ENCODE data around the gene LCE1B. TPM values are rescaled to one million over a fixed set of nuclear protein-coding genes. Genes with fewer than 3 reads are reported as not detected.
A peak's percentile ranks its signal among the peaks of the same experiment; 100 is the strongest.

Gene LCE1B
- polyA plus RNA-seq, 3 donors = not detected

DNA sequence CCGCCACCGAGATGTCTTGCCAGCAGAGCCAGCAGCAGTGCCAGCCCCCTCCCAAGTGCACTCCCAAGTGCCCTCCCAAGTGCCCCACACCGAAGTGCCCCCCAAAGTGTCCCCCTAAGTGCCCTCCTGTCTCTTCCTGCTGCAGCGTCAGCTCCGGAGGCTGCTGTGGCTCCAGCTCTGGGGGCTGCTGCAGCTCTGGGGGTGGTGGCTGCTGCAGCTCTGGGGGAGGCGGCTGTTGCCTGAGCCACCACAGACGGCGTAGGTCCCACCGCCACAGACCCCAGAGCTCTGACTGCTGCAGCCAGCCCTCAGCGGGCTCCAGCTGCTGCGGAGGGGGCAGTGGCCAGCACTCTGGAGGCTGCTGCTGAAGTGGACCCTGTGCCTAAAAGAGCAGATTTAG lies 35.4 kb upstream of the LCE1B start:
- Histone ChIP-seq H3K4me2 (replicated peaks; ENCODE audit: extremely low read depth, low read length, poor library complexity, severe bottlenecking) (no peak overlapping the region), H3K9ac (ENCODE audit: insufficient read depth, low read length, poor library complexity, severe bottlenecking) (no peak overlapping the region), H3K4me1 (ENCODE audit: control insufficient read depth in 1 of 2, insufficient read depth in 2 of 2, low read length in 2 of 2) (no peaks in the 10 kb centered on the region), H3K4me3 (replicated peaks in 1 of 3; ENCODE audit: low read depth in 2 of 3, low read length in 3 of 3) (no peak overlapping the region), H3K27ac (ENCODE audit: low read depth in 1 of 2, low read length in 2 of 2) (no peak overlapping the region), H3K36me3 (replicated peaks in 1 of 2; ENCODE audit: control insufficient read depth in 1 of 2, insufficient read depth in 2 of 2, low read length in 2 of 2) (no peaks in the 10 kb centered on the region), H3K9me3 (replicated peaks in 1 of 2; ENCODE audit: control insufficient read depth in 1 of 2, insufficient read depth in 1 of 2, low read length in 2 of 2) (no peaks in the 10 kb centered on the region), H3K79me2 (ENCODE audit: insufficient read depth, low read length) (no peaks in the 10 kb centered on the region), H3K27me3 (ENCODE audit: control insufficient read depth in 2 of 2, insufficient read depth in 2 of 2, low read length in 2 of 2) (peaks cover 0 to 2% of the 10 kb centered on the region in 2 donors), H4K20me1 (ENCODE audit: insufficient read depth, low read length) (no peaks in the 10 kb centered on the region), H2AFZ (ENCODE audit: insufficient read depth, low read depth, low read length, poor library complexity, severe bottlenecking) (no peak overlapping the region)
- intact Hi-C loops (cut with micrococcal nuclease) = no loop called here
- H3K27ac Mint-ChIP-seq = peak overlapping the region in 1 of 7 donors; percentile 73
- H3K4me3 Mint-ChIP-seq = no peak overlapping the region
- no peaks in the 10 kb centered on the region for H3K4me1 Mint-ChIP-seq
- 90% methylated on average over 11 of the region's 11 CpGs for WGBS (ENCODE audit: insufficient coverage)
- TF ChIP-seq, protein P1, sequence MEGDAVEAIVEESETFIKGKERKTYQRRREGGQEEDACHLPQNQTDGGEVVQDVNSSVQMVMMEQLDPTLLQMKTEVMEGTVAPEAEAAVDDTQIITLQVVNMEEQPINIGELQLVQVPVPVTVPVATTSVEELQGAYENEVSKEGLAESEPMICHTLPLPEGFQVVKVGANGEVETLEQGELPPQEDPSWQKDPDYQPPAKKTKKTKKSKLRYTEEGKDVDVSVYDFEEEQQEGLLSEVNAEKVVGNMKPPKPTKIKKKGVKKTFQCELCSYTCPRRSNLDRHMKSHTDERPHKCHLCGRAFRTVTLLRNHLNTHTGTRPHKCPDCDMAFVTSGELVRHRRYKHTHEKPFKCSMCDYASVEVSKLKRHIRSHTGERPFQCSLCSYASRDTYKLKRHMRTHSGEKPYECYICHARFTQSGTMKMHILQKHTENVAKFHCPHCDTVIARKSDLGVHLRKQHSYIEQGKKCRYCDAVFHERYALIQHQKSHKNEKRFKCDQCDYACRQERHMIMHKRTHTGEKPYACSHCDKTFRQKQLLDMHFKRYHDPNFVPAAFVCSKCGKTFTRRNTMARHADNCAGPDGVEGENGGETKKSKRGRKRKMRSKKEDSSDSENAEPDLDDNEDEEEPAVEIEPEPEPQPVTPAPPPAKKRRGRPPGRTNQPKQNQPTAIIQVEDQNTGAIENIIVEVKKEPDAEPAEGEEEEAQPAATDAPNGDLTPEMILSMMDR (IDR thresholded peaks at IDR 0.05) = no peak
- H3K9me3 Mint-ChIP-seq = peaks cover 2 to 7% (median 5%) of the 10 kb centered on the region in 7 donors
- H3K27me3 Mint-ChIP-seq (ENCODE audit: low read depth in 3 of 3) = peaks cover 4 to 12% (median 8%) of the 10 kb centered on the region in 3 donors
- no peak for DNase-seq
- no peaks in the 10 kb centered on the region for H3K36me3 Mint-ChIP-seq

DNA sequence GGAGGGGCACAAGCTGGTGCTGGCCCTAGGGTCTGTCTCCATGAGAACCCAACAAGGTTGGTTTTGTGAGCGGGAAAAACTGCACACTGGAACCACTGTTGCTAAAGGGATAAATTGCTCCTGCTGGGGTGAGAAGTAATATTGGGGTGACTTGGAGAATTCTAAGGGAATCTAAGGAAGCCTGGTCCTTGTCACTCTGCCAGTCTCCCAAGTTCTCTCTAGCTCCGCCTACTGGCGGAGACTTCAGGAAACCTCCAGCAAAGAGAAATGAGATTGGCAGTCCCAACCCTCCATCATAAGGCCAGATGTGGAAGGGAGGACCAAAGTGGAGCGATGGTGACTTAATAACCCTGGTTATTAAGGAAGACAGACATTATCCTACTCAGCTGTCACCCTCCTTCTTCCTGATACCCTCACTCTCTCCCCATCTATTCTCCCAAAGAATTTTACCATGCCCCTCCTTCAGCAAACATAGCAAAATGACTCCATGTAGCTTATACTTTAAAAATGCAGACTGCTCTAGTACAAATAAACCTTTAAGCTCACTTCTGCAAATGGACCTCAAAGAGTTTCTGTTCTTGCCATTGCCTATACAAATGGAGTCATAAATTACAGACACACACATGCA lies 34.1 kb upstream of the LCE1B start:
- no peak overlapping the region for H3K4me3 ChIP-seq (replicated peaks in 1 of 3; ENCODE audit: low read depth in 2 of 3, low read length in 3 of 3)
- H3K9ac ChIP-seq (ENCODE audit: insufficient read depth, low read length, poor library complexity, severe bottlenecking) = no peak overlapping the region
- H3K4me1 ChIP-seq (ENCODE audit: control insufficient read depth in 1 of 2, insufficient read depth in 2 of 2, low read length in 2 of 2) = no peaks in the 10 kb centered on the region
- no peaks in the 10 kb centered on the region for H4K20me1 ChIP-seq (ENCODE audit: insufficient read depth, low read length)
- TF ChIP-seq, protein P1 (IDR thresholded peaks at IDR 0.05) = peak; percentile 14
- no peaks in the 10 kb centered on the region for H3K9me3 ChIP-seq (replicated peaks in 1 of 2; ENCODE audit: control insufficient read depth in 1 of 2, insufficient read depth in 1 of 2, low read length in 2 of 2)
- peaks cover 8 to 14% (median 8%) of the 10 kb centered on the region in 3 donors for H3K27me3 Mint-ChIP-seq (ENCODE audit: low read depth in 3 of 3)
- no peaks in the 10 kb centered on the region for H3K4me1 Mint-ChIP-seq
- H3K4me2 ChIP-seq (replicated peaks; ENCODE audit: extremely low read depth, low read length, poor library complexity, severe bottlenecking) = no peak overlapping the region
- no peak overlapping the region for H3K27ac Mint-ChIP-seq
- peaks cover 0 to 4% (median 2%) of the 10 kb centered on the region in 7 donors for H3K9me3 Mint-ChIP-seq
- no peak for DNase-seq
- no peak overlapping the region for H2AFZ ChIP-seq (ENCODE audit: insufficient read depth, low read depth, low read length, poor library complexity, severe bottlenecking)
- intact Hi-C loops (cut with micrococcal nuclease) = no loop called here
- 80% methylated on average over 1 of the region's 4 CpGs for WGBS (ENCODE audit: insufficient coverage)
- no peaks in the 10 kb centered on the region for H3K36me3 ChIP-seq (replicated peaks in 1 of 2; ENCODE audit: control insufficient read depth in 1 of 2, insufficient read depth in 2 of 2, low read length in 2 of 2)
- no peak overlapping the region for H3K27ac ChIP-seq (ENCODE audit: low read depth in 1 of 2, low read length in 2 of 2)
- H3K27me3 ChIP-seq (ENCODE audit: control insufficient read depth in 2 of 2, insufficient read depth in 2 of 2, low read length in 2 of 2) = peaks cover 0 to 2% of the 10 kb centered on the region in 2 donors
- no peak overlapping the region for H3K4me3 Mint-ChIP-seq
- no peaks in the 10 kb centered on the region for H3K79me2 ChIP-seq (ENCODE audit: insufficient read depth, low read length)
- H3K36me3 Mint-ChIP-seq = no peaks in the 10 kb centered on the region

Data from CD14-positive monocyte (primary cell).